GM19238 (cell line): Measurements from ENCODE around the gene AVPR1B.

Source experiments
- DNase-seq: peaks from one replicate; pipeline ENCODE4 v3.0.0; 2011; ENCODE audit warnings: low spot score; ENCODE audit not compliant: insufficient read length

AVPR1B gene

GRCh38 chr1:206117151-206117948, at the start of gene AVPR1B:
Gene AVPR1B, minus strand, starts transcription at chr1:206117388. Its CDS starts 498 bp downstream, at chr1:206116890.
- DNase-seq, result no peak

GRCh38 chr1:206145771-206146290, 28.6 kb upstream of the AVPR1B start:
- DNase-seq, result no peak

DNA sequence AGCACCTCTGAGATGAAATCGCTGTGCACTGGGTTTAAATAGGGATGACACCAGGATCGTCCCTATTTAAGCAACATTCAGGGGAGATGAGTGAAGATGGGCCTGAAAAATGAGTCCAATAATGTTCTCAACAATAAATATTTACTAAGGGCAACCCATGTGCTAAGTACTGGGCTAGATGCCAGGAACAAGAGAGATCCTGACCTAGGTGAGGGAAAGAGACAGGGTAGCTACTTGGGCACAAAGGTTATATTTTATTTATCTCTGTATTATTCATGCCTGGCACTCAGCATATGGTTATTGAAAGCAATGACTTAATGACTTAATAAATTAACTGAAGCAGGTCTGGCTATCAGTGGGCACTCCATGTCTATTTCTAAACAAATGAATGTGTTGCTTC, 27.4 kb upstream of the AVPR1B start:
- no peak for DNase-seq

GRCh38 chr1:206143537-206144172, 26.5 kb upstream of the AVPR1B start:
- no peak for DNase-seq

GRCh38 chr1:206142770-206143169, 25.6 kb upstream of the AVPR1B start:
- DNase-seq, result no peak

- DNase-seq, result no peak
These were observed 24.8 kb upstream of the AVPR1B start for GRCh38 chr1:206142011-206142410.

GRCh38 chr1:206136241-206136640, 19.1 kb upstream of the AVPR1B start:
- no peak for DNase-seq

DNA sequence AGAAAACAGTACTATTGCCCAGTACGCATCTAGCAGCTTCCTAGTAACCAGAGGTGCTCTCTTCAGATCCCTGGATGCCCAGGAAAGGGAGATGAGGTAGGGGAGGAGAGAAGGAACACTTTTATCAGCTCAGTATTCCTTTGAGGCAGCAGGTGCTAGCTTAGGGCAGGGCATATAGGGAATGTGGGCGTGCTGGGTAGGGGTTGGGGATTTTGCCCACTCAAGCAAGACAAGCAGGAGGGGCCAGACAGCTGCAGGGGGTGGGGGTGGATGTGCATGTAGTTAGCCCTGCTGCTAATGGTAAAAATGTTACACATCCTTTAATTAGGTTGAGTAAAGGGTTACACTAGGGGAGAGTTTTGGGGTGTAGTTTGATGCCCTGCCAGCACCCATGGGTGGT, 18.1 kb upstream of the AVPR1B start:
- DNase-seq, result no peak

- DNase-seq, result no peak
These were observed 16.7 kb upstream of the AVPR1B start for GRCh38 chr1:206133751-206134415.

- no peak for DNase-seq
These were observed 13.8 kb upstream of the AVPR1B start for GRCh38 chr1:206131037-206131436.

- DNase-seq, result no peak
These were observed 11.0 kb upstream of the AVPR1B start for GRCh38 chr1:206128196-206128595.

- no peak for DNase-seq
These were observed 10.1 kb upstream of the AVPR1B start for GRCh38 chr1:206127336-206127735.

DNA sequence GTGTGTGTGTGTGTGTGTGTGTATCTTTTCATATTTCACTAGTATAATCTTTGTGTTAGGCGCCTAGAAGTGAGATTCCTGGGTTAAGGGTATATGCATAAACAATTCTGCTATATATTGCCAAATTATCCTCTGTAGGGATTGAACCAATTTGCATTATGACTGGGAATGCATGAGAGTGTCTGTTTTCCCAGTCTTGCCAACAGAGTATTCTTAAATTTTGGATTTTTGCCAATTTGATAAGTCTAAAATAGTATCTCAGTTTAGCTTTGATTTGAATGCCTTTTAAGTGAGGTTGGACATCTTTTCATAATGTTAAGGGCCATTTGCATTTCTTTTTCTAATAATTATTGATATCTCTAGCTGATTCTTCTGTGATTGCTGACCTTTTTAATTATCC, 8.2 kb upstream of the AVPR1B start:
- DNase-seq, result no peak

DNA sequence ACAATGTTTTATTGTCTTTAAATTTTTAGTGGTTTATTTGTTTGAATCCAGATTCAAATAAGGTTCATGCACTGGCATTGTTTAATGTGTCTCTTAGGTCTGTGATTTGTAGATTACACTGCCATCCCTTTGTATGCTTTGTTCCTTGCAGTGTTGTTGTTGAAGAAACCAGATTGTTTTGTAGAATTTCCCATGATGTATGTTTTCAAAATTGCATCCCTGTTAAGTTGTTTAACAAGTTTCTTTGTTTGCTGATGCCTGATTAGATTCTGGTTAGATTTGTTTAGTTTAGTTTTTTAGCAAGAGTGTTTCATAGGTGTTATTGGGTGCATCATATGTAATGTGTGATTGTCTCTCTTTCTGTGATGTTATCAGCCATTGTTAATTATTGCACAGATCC, 5.5 kb upstream of the AVPR1B start:
- no peak for DNase-seq

GRCh38 chr1:206121269-206121668, 4.1 kb upstream of the AVPR1B start:
- DNase-seq, result no peak

DNA sequence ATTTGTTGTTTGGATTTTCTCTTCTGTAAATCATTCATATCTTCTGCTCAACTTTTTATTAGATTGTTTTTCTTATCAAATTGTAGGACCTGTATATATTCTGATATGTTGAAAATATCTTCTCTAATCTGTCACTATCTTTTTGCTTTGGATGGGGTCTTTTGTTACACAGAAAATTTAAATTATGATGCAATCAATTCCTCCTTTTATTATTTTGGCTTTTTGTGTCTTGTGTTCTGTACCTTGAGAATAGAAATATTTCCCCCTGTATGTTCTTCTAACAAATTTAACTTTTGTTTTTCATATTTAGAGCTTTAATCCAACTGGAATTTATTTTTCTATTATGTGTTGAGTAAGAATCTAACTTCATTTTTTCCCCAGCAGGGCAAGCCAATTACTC, 3.2 kb upstream of the AVPR1B start:
- no peak for DNase-seq

DNA sequence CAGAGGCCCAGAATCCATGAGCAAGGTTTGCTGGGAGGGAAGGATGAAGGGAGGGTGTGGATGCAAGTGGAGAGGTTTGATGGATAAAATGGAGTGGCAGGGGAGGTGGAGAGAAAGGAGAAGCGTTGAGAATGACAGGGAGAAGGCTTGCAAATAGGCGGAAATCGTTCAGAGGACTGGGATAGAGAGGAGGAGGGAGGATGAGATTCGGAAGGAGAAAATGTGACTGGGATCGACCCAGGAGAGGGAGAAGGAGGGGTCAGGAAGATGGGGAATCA, 376 bp downstream of the AVPR1B start:
- DNase-seq, result no peak

GRCh38 chr1:206116191-206116872, 856 bp downstream of the AVPR1B start:
- no peak for DNase-seq

DNA sequence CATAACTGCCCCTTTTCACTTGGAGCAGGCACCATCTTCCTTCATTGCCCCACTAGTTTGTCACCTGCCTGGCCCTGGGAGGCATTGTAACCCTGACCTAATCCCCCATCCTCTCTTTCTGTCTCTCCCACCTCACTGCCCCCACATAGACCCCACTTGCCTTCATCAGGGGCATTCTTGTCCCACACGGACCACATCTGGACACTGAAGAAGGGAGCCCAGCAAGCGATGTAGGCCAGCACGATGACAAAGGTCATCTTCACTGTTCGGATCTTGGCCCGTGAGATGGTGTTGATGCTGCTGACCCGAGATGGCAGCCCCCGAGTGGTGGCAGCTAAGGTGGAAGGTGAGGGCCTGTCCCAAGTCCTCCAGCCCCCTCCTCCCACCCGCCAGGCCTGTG, 1.4 kb downstream of the AVPR1B start:
- DNase-seq, result no peak

DNA sequence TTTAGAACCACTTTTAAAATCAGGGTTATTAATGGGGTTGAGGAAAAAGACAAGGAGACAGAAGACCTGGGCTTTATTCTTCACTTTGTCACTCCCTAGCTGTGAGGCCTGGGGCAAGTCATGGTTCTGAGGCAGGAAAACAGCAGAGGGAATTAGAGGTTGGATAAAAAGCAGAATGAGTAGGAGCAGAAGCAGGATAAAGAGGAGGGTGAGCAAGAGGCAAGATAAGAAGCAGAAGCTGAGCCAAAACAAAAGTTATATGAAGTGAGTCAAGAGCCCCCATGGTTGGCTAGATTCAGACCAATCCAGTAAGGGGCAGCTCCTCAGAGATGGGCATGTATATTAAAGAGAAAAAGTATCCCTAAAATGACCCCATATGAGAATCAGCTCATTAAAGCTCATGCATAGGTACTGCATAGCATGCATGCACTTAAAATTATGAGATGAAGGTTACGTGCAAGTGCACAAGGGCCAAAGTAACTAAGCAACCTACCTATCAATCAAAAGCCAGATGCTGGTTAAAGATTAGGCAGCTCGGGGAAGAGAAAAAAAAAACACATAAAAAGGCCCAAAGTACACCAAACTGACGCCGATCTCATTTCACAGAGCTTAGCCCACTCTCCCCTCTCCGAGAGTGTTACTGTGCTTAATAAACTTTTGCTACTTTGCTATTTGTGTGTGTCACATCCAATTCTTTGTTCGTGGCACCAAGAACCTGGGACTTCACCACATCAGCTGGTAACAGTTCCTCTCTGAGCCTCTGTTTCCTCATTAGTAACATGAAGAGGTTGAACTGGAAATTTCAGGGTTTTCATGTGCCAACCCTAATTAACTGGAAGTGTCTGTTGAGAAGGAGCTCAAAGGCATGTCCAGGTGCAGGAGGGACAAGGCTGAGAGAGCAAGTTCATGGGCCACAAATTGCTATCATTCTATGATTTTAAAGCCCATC, 2.2 kb downstream of the AVPR1B start:
- no peak for DNase-seq
